Esophagus muscularis mucosa (tissue), 3 donors: ENCODE results near the gene KLHL9.

Experiments used
- EP300 ChIP-seq: sonication (generic); formaldehyde crosslinking; IDR thresholded peaks from one replicate; pipeline ENCODE4 v1.6.1; 2017; ENCODE audit warnings: antibody characterized with exemption
- TF ChIP-seq, protein P1 (sequence below), 3 experiments: fragments of 200-600 bp in 2 of 3; fragments of 450-650 bp in 1 of 3; sonication (generic) in 2 of 3; IDR thresholded peaks; one replicate each; pipeline ENCODE4 v1.5.1; 2017 to 2019; ENCODE audit warnings: antibody characterized with exemption in 3 of 3, mild to moderate bottlenecking in 2 of 3, moderate library complexity in 1 of 3

DNA sequence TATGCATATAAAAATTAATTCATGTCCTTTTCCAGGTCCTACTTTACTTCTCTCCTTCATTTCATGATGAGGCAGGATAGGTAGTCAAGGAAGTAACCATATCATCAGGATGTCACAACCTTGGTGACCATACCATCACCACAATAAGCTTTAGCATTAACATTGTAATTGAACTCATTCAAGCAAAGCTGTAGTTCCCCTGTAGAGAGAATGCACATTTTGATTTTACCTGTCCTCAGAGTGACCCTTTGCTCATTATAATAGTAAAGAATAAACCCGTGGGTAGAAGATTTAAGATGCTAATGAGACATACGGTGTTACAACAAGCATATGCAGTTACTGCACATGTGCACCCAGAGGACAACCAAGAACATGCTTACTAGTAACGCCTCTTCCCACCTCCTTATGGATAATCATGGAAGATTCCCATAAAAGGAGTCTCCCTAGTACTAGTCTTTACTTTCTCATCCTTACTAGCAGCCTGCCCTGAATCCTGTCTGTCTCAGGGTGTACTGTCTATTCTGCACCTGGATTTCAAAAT, 13.3 kb upstream of the KLHL9 start:
- no peak for TF ChIP-seq EP300
- TF ChIP-seq, protein P1, sequence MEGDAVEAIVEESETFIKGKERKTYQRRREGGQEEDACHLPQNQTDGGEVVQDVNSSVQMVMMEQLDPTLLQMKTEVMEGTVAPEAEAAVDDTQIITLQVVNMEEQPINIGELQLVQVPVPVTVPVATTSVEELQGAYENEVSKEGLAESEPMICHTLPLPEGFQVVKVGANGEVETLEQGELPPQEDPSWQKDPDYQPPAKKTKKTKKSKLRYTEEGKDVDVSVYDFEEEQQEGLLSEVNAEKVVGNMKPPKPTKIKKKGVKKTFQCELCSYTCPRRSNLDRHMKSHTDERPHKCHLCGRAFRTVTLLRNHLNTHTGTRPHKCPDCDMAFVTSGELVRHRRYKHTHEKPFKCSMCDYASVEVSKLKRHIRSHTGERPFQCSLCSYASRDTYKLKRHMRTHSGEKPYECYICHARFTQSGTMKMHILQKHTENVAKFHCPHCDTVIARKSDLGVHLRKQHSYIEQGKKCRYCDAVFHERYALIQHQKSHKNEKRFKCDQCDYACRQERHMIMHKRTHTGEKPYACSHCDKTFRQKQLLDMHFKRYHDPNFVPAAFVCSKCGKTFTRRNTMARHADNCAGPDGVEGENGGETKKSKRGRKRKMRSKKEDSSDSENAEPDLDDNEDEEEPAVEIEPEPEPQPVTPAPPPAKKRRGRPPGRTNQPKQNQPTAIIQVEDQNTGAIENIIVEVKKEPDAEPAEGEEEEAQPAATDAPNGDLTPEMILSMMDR (IDR thresholded peaks at IDR 0.05): no peak
